Peyer's patch (tissue), 4 donors: ENCODE measurements around the gene PGM2.

Experiments used
- POLR2A ChIP-seq, 2 donors: fragments of 450-650 bp; IDR thresholded peaks; one replicate each; pipeline ENCODE4 v1.5.1; 2017; ENCODE audit warnings: antibody characterized with exemption in 2 of 2, mild to moderate bottlenecking in 2 of 2, moderate library complexity in 2 of 2
- TF ChIP-seq, protein P1 (sequence below), 6 experiments: fragments of 450-650 bp in 4 of 6; fragments of 200-600 bp in 2 of 6; sonication (generic) in 1 of 6; IDR thresholded peaks; one replicate each; pipeline ENCODE4 v1.5.1; 2017 to 2019; ENCODE audit warnings: antibody characterized with exemption in 6 of 6, mild to moderate bottlenecking in 3 of 6, moderate library complexity in 1 of 6

DNA sequence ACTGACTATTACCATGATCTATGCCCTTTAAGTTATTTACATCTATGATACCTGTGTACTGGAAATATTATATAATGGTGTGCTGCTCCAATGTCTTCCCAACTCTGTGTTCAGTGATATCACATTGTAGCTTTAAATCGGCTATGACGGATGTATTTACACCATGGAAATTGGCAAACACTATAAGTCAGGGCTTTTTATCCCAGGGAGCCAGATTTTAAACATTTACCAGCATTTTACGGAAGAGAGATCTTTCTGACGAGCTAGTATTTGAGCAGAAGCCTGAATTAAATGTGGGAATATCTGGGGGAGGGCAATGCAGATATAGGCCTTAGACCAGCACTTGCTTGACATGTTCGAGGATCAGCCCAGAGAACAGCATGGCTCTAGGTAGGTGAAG is 7.7 kb upstream of the PGM2 start:
- TF ChIP-seq, protein P1, sequence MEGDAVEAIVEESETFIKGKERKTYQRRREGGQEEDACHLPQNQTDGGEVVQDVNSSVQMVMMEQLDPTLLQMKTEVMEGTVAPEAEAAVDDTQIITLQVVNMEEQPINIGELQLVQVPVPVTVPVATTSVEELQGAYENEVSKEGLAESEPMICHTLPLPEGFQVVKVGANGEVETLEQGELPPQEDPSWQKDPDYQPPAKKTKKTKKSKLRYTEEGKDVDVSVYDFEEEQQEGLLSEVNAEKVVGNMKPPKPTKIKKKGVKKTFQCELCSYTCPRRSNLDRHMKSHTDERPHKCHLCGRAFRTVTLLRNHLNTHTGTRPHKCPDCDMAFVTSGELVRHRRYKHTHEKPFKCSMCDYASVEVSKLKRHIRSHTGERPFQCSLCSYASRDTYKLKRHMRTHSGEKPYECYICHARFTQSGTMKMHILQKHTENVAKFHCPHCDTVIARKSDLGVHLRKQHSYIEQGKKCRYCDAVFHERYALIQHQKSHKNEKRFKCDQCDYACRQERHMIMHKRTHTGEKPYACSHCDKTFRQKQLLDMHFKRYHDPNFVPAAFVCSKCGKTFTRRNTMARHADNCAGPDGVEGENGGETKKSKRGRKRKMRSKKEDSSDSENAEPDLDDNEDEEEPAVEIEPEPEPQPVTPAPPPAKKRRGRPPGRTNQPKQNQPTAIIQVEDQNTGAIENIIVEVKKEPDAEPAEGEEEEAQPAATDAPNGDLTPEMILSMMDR (IDR thresholded peaks at IDR 0.05) = no peak
- no peak for TF ChIP-seq POLR2A (IDR thresholded peaks at IDR 0.05)
